Measurements from ENCODE around the gene PRKCH. TPM values are rescaled to one million over a fixed set of nuclear protein-coding genes. Genes with fewer than 3 reads are reported as not detected.
"Not testable (repeated sequence)": the region's sequence is repeated elsewhere in the genome, so short reads cannot be mapped to it uniquely, and the experiment has no call there.

The PRKCH gene
- polyA plus RNA-seq, 1 donor, result 21.2 TPM

- no peak for DNase-seq
Measured at GRCh38 chr14:61392297-61392696, 70.9 kb downstream of the PRKCH start.

- DNase-seq, result no peak
Measured at GRCh38 chr14:61394542-61394941, 73.2 kb downstream of the PRKCH start.

- no peak for DNase-seq
Measured at GRCh38 chr14:61395115-61395725, 73.8 kb downstream of the PRKCH start.

GRCh38 chr14:61396279-61396678, 74.9 kb downstream of the PRKCH start:
- no peak for DNase-seq

- DNase-seq, result no peak
Measured at GRCh38 chr14:61396694-61397093, 75.3 kb downstream of the PRKCH start.

- no peak for DNase-seq
Measured at GRCh38 chr14:61397615-61398014, 76.2 kb downstream of the PRKCH start.

- DNase-seq, result no peak
Measured at GRCh38 chr14:61398221-61398620, 76.8 kb downstream of the PRKCH start.

GRCh38 chr14:61399365-61399764, 78.0 kb downstream of the PRKCH start:
- DNase-seq, result no peak

- no peak for DNase-seq
Measured at GRCh38 chr14:61401461-61401860, 80.1 kb downstream of the PRKCH start.

GRCh38 chr14:61403411-61403810, 82.0 kb downstream of the PRKCH start:
- DNase-seq, result no peak

GRCh38 chr14:61404637-61405036, 83.3 kb downstream of the PRKCH start:
- DNase-seq, result no peak

- DNase-seq, result no peak
Measured at GRCh38 chr14:61406198-61406597, 84.8 kb downstream of the PRKCH start.

GRCh38 chr14:61406675-61407074, 85.3 kb downstream of the PRKCH start:
- DNase-seq, result no peak

- DNase-seq, result no peak
Measured at GRCh38 chr14:61408498-61408897, 87.1 kb downstream of the PRKCH start.

GRCh38 chr14:61409782-61410181, 88.4 kb downstream of the PRKCH start:
- DNase-seq, result no peak

GRCh38 chr14:61415934-61416333, 94.6 kb downstream of the PRKCH start:
- DNase-seq, result not testable (repeated sequence)

GRCh38 chr14:61416591-61416990, 95.2 kb downstream of the PRKCH start:
- no peak for DNase-seq

GRCh38 chr14:61417141-61417540, 95.8 kb downstream of the PRKCH start:
- DNase-seq, result no peak

- DNase-seq, result no peak
Measured at GRCh38 chr14:61417883-61418455, 96.6 kb downstream of the PRKCH start.

- DNase-seq, result no peak
Measured at GRCh38 chr14:61418746-61419145, 97.4 kb downstream of the PRKCH start.

GRCh38 chr14:61419201-61419600, 97.8 kb downstream of the PRKCH start:
- no peak for DNase-seq

- DNase-seq, result no peak
Measured at GRCh38 chr14:61420326-61420725, 98.9 kb downstream of the PRKCH start.

GRCh38 chr14:61421212-61421923, 100.0 kb downstream of the PRKCH start:
- no peak for DNase-seq

GRCh38 chr14:61426048-61426447, 104.7 kb downstream of the PRKCH start:
- no peak for DNase-seq
